Body of pancreas (tissue), 4 donors: ENCODE measurements around the gene NACC2. TPM values are rescaled to one million over a fixed set of nuclear protein-coding genes. Genes with fewer than 3 reads are reported as not detected.
A peak's percentile ranks its signal among the peaks of the same experiment; 100 is the strongest.

Experiments used
- ATAC-seq: fragments of 150-250 bp; one replicate; pipeline ENCODE4 v1.9.1; 2016
- DNase-seq, 4 donors: peaks; one replicate each; pipeline ENCODE4 v3.0.0-alpha.2; 2019
- H3K27ac ChIP-seq, 4 donors: fragments of 200-600 bp; sonication (generic); 1 replicate in 3 of 4; 2 replicates in 1 of 4; pipeline versions ENCODE4 v1.5.1 to v1.6.1; 2016 to 2019; ENCODE audit warnings: mild to moderate bottlenecking in 1 of 4, mixed read lengths in 1 of 4, moderate library complexity in 1 of 4
- H3K27me3 ChIP-seq, 2 donors: fragments of 200-600 bp; sonication (generic); one replicate each; pipeline ENCODE4 v1.6.0; 2016; ENCODE audit warnings: mild to moderate bottlenecking in 1 of 2
- H3K36me3 ChIP-seq, 2 donors: fragments of 200-600 bp; sonication (generic); replicated peaks in 1 of 2; 2 replicates each; pipeline ENCODE4 v1.5.1; 2016; ENCODE audit warnings: low read depth in 2 of 2; ENCODE audit not compliant: insufficient read depth in 1 of 2
- H3K4me1 ChIP-seq: fragments of 200-600 bp; sonication (generic); one replicate; pipeline ENCODE4 v1.6.0; 2016
- H3K4me3 ChIP-seq, 2 donors: fragments of 200-600 bp; sonication (generic); 1 replicate in 1 of 2; 2 replicates in 1 of 2; pipeline ENCODE4 v1.5.1; 2016 to 2019
- H3K9me3 ChIP-seq, 3 donors: fragments of 200-600 bp; sonication (generic); 1 replicate in 2 of 3; 2 replicates in 1 of 3; pipeline ENCODE4 v1.5.1; 2016
- CTCF ChIP-seq, 7 experiments: fragments of 450-650 bp in 4 of 7; fragments of 200-600 bp in 3 of 7; sonication (generic) in 3 of 7; IDR thresholded peaks; one replicate each; pipeline ENCODE4 v1.5.1; 2016 to 2019; ENCODE audit warnings: antibody characterized with exemption in 7 of 7
- POLR2A ChIP-seq, 3 donors: fragments of 450-650 bp; IDR thresholded peaks; one replicate each; pipeline ENCODE4 v1.6.1; 2016; ENCODE audit warnings: antibody characterized with exemption in 3 of 3, mild to moderate bottlenecking in 2 of 3
- WGBS, 2 donors: methylation state at CpG; one replicate each; pipeline ENCODE4 v1.1.5; 2017; 5-methylcytosine and 5-hydroxymethylcytosine counted together
- intact Hi-C: fragments of 100-400 bp; cut with DNase I; formaldehyde crosslinking; loops from one replicate; pipeline ENCODE4 v1.15.1; 2023
- total RNA-seq, 2 donors: library from RNA; depleted of rRNA; stranded (reverse); fragments of >200 nt; gene quantifications; one replicate each; pipeline ENCODE4 v1.1.0, GENCODE V29; 2016

Gene NACC2
- total RNA-seq, 2 donors from 2014 or later, result 16.6 to 21.1 TPM

- Histone ChIP-seq H3K27ac (no peak overlapping the region), H3K27me3 (no peaks in the 10 kb centered on the region), H3K4me3 (no peak overlapping the region), H3K36me3 (no peaks in the 10 kb centered on the region), H3K9me3 (no peaks in the 10 kb centered on the region), H3K4me1 (peaks cover 66% of the 10 kb centered on the region)
- TF ChIP-seq CTCF (IDR thresholded peaks at IDR 0.05), result peak; percentile 23 to 53 (median 34)
- TF ChIP-seq POLR2A (IDR thresholded peaks at IDR 0.05), result no peak
- DNase-seq, result peak in 2 of 4 donors; percentile 44 to 55
- WGBS, 2 donors, result 2 to 5% methylated on average over 30 to 39 of the region's 69 CpGs
- ATAC-seq, result peak; percentile 36
- intact Hi-C loops, result no loop called here
Observed at GRCh38 chr9:136133191-136133958, 38.3 kb upstream of the NACC2 start.

GRCh38 chr9:136132512-136133050, 37.5 kb upstream of the NACC2 start:
- DNase-seq, result no peak
- Histone ChIP-seq H3K4me3 (no peak overlapping the region), H3K36me3 (no peaks in the 10 kb centered on the region), H3K27me3 (no peaks in the 10 kb centered on the region), H3K9me3 (no peaks in the 10 kb centered on the region), H3K4me1 (peaks cover 61% of the 10 kb centered on the region), H3K27ac (no peak overlapping the region)
- TF ChIP-seq CTCF (IDR thresholded peaks at IDR 0.05) (no peak), POLR2A (IDR thresholded peaks at IDR 0.05) (no peak)
- ATAC-seq, result no peak
- WGBS, 2 donors, result 10 to 20% methylated on average over 6 to 36 of the region's 52 CpGs
- intact Hi-C loops, result no loop called here

GRCh38 chr9:136131629-136132511, 36.8 kb upstream of the NACC2 start:
- H3K36me3 ChIP-seq, result no peaks in the 10 kb centered on the region
- intact Hi-C loops, result no loop called here
- no peak overlapping the region for H3K4me3 ChIP-seq
- ATAC-seq, result no peak
- DNase-seq, result no peak
- no peak overlapping the region for H3K27ac ChIP-seq
- WGBS, 2 donors, result 70 to 72% methylated on average over 6 to 27 of the region's 31 CpGs
- TF ChIP-seq CTCF (IDR thresholded peaks at IDR 0.05) (no peak), POLR2A (IDR thresholded peaks at IDR 0.05) (no peak)
- no peaks in the 10 kb centered on the region for H3K27me3 ChIP-seq
- H3K9me3 ChIP-seq, result no peaks in the 10 kb centered on the region
- H3K4me1 ChIP-seq, result peaks cover 54% of the 10 kb centered on the region

GRCh38 chr9:136129176-136129575, 34.1 kb upstream of the NACC2 start:
- no peaks in the 10 kb centered on the region for H3K27me3 ChIP-seq
- H3K9me3 ChIP-seq, result no peaks in the 10 kb centered on the region
- intact Hi-C loops, result loop anchor here (10.0 kb wide), 1 partner anchor 424 kb away; the partner anchor contains the start of gene KCNT1
- WGBS, 2 donors, result 70 to 85% methylated on average over 12 to 17 of the region's 17 CpGs
- ATAC-seq, result no peak
- no peak overlapping the region for H3K4me3 ChIP-seq
- TF ChIP-seq POLR2A (IDR thresholded peaks at IDR 0.05) (no peak), CTCF (IDR thresholded peaks at IDR 0.05) (no peak)
- peaks cover 36% of the 10 kb centered on the region for H3K4me1 ChIP-seq
- no peaks in the 10 kb centered on the region for H3K36me3 ChIP-seq
- no peak for DNase-seq
- H3K27ac ChIP-seq, result no peak overlapping the region
